ENCODE results near the gene ETHE1. TPM values are rescaled to one million over a fixed set of nuclear protein-coding genes. Genes with fewer than 3 reads are reported as not detected.

ETHE1 gene
- total RNA-seq, 1 donor from 2014 or later, result 16.0 TPM

GRCh38 chr19:43563816-43564457 lies 36.9 kb upstream of the ETHE1 start:
- Mint-ChIP-seq H3K9me3 (ENCODE audit: unreplicated experiment) (no peaks in the 10 kb centered on the region), H3K4me3 (ENCODE audit: unreplicated experiment) (no peak overlapping the region), H3K27ac (ENCODE audit: unreplicated experiment) (no peak overlapping the region), H3K4me1 (ENCODE audit: low read depth, unreplicated experiment) (peaks cover 14% of the 10 kb centered on the region), H3K27me3 (ENCODE audit: unreplicated experiment) (no peaks in the 10 kb centered on the region), H3K36me3 (ENCODE audit: unreplicated experiment) (peaks cover 4% of the 10 kb centered on the region)
- no peak for DNase-seq
- TF ChIP-seq, protein P1, sequence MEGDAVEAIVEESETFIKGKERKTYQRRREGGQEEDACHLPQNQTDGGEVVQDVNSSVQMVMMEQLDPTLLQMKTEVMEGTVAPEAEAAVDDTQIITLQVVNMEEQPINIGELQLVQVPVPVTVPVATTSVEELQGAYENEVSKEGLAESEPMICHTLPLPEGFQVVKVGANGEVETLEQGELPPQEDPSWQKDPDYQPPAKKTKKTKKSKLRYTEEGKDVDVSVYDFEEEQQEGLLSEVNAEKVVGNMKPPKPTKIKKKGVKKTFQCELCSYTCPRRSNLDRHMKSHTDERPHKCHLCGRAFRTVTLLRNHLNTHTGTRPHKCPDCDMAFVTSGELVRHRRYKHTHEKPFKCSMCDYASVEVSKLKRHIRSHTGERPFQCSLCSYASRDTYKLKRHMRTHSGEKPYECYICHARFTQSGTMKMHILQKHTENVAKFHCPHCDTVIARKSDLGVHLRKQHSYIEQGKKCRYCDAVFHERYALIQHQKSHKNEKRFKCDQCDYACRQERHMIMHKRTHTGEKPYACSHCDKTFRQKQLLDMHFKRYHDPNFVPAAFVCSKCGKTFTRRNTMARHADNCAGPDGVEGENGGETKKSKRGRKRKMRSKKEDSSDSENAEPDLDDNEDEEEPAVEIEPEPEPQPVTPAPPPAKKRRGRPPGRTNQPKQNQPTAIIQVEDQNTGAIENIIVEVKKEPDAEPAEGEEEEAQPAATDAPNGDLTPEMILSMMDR (IDR thresholded peaks at IDR 0.05; ENCODE audit: partially characterized antibody, unreplicated experiment), result no peak

DNA sequence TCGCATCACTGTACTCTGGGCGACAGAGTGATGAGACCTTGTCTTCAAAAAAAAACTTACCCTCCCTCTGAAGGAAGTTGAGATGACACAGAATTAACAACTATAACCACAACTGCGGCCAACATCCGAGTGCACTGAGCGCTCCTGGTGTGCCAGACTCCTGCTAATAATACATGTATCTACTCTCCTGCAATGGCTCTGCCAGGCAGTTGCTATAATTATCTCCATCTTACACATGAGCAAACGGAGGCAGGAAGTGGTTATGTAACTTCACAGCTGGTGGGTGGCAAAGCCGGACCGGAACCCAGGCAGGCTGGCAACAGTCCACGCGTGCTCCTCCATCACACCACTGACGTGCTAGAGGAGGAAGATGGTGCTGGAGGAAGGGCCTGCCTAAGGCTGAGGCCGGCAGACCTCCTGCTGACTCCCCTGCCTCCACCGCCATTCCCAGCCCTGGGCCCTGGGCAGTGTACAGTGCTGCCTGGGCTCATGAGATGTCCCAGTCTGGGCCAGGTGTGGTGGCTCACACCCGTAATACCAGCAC lies 35.8 kb upstream of the ETHE1 start:
- Mint-ChIP-seq H3K9me3 (ENCODE audit: unreplicated experiment) (no peaks in the 10 kb centered on the region), H3K27ac (ENCODE audit: unreplicated experiment) (no peak overlapping the region), H3K4me3 (ENCODE audit: unreplicated experiment) (no peak overlapping the region), H3K4me1 (ENCODE audit: low read depth, unreplicated experiment) (peaks cover 14% of the 10 kb centered on the region), H3K27me3 (ENCODE audit: unreplicated experiment) (no peaks in the 10 kb centered on the region), H3K36me3 (ENCODE audit: unreplicated experiment) (peaks cover 4% of the 10 kb centered on the region)
- DNase-seq, result no peak
- TF ChIP-seq, protein P1 (IDR thresholded peaks at IDR 0.05; ENCODE audit: partially characterized antibody, unreplicated experiment), result no peak

- Mint-ChIP-seq H3K4me3 (ENCODE audit: unreplicated experiment) (no peak overlapping the region), H3K36me3 (ENCODE audit: unreplicated experiment) (peaks cover 4% of the 10 kb centered on the region), H3K27ac (ENCODE audit: unreplicated experiment) (no peak overlapping the region), H3K4me1 (ENCODE audit: low read depth, unreplicated experiment) (peaks cover 14% of the 10 kb centered on the region), H3K9me3 (ENCODE audit: unreplicated experiment) (no peaks in the 10 kb centered on the region), H3K27me3 (ENCODE audit: unreplicated experiment) (no peaks in the 10 kb centered on the region)
- no peak for DNase-seq
- TF ChIP-seq, protein P1 (IDR thresholded peaks at IDR 0.05; ENCODE audit: partially characterized antibody, unreplicated experiment), result no peak
Observed at GRCh38 chr19:43562226-43562697, 35.3 kb upstream of the ETHE1 start.

DNA sequence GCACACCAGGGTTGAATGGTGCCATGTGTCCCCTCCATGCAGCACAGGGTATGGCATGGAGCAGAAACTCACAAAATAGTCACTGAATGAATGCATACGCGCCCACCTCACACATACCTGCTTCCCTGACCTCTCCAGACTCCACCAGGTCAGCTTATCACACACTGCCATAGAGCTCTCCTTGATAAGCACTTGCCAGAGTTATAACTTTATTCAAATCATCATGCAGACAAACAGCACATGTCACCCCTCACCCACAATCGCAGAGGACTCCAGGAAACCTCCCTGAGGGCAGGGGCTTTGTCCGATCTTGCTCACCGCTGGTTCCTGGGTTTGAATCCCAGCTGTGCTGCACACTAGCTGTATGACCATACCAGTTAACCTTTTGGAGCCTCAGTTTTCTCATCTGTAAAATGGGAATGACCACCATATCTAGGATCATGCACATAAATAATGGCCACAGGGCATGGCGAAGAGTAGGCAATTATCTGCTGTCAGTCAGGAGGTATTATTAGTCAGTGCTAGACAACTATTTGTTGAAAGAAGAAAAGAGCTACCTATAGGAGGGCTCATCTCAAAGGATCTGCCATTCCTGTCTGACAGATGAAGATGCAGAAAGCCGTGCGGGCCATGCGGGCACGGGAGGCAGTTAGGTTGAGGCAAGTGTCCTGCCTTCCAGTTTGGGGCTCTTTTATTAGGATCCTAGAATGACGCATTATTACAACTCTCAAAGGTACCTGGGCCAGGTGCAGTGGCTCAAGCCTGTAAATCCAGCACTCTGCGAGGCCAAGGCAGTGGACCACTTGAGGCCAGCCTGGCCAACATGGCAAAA lies 34.4 kb upstream of the ETHE1 start:
- TF ChIP-seq, protein P1 (IDR thresholded peaks at IDR 0.05; ENCODE audit: partially characterized antibody, unreplicated experiment), result no peak
- DNase-seq, result no peak
- H3K36me3 Mint-ChIP-seq (ENCODE audit: unreplicated experiment), result peaks cover 4% of the 10 kb centered on the region
- H3K4me3 Mint-ChIP-seq (ENCODE audit: unreplicated experiment), result peak overlapping the region; percentile 13
- peaks cover 14% of the 10 kb centered on the region for H3K4me1 Mint-ChIP-seq (ENCODE audit: low read depth, unreplicated experiment)
- H3K27ac Mint-ChIP-seq (ENCODE audit: unreplicated experiment), result peak overlapping the region; percentile 43
- no peaks in the 10 kb centered on the region for H3K27me3 Mint-ChIP-seq (ENCODE audit: unreplicated experiment)
- no peaks in the 10 kb centered on the region for H3K9me3 Mint-ChIP-seq (ENCODE audit: unreplicated experiment)

Data from glutamatergic neuron (in vitro differentiated cells).